T-helper 1 cell treated with Interleukin-12 subunit alpha and Interleukin-12 subunit beta and Interleukin-4 antibody, amounts not matched to agents 30 ng/mL and 1 ng/mL, for 36 hours (primary cell): ENCODE measurements around the gene COL4A6. TPM values are rescaled to one million over a fixed set of nuclear protein-coding genes. Genes with fewer than 3 reads are reported as not detected.

ENCODE experiments used
- intact Hi-C: fragments of 100-400 bp; cut with micrococcal nuclease; formaldehyde crosslinking; loops from one replicate; pipeline ENCODE4 v1.15.1; 2024
- total RNA-seq: library from RNA; stranded (reverse); gene quantifications from 2 replicates; pipeline ENCODE4 v1.2.3, GENCODE V29; 2022

Gene COL4A6
- total RNA-seq, 1 donor from 2014 or later, result not detected

DNA sequence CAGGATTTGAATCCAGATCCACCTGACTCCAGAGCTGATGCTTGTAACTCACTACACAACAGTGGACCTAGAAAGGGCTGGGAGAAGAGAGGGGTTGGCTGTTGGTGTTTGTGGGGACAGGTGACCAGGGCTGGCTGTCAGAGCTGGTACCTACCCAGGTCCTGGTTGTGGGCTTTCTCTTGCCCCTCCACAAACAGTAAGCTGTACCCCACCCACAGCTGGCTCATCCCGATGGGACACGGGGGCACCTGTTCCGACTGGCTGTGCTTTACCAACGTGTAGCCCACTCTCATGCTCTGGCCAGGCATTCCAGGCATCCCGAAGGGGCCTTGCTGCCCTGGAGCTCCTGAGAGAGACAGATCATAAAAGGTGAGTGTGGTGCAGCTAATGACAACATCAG lies 277.9 kb downstream of the COL4A6 start:
- intact Hi-C loops, result no loop called here

DNA sequence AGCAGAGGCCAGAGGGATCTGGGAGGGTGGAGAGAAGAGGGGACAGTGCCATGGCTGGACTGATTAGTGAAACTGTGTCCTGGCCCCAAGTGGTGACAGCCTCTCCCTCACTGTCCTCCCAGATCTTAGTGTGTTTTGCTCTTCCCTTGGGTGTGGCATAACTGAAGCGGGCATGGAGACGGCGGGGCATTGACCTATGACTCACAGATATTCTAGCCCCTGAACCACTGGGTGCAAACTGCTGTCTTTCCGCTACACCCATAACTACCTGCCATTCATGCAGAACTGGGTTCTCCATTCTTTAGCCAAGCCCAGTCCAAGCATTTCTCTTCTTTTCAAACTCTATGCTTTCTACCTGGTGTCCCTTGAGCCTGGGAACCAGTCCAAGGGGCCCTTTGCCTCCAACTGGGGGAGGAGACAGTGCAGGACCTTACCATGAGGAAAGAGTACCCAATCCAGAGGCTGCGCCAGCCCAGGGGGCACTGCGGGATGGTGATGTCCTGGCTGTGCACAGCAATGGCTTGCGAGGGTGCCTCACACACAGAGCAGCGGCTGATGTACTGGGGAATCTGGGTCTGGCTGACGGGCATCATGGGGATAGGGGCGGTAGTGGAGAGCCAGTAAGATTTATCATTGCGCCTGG lies 279.1 kb downstream of the COL4A6 start:
- intact Hi-C loops, result no loop called here

DNA sequence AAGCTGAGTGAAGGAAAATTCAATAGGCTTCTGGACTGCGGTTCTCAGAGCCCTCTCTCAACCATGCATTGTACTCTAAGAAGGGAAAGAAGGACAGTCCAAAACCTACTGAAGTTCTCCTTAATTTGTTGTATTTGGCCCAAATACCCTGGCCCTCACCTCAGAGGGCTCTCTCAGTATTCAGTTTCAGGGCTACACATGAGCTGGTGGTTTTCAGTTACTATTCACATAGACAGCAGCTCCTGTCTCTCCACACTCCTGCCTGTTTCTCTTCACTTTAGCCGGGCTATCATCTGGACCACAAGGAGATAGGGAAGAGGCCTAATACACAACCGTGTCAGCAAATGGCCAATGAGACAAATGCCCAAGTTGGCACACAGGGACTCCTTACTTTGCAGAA lies 280.6 kb downstream of the COL4A6 start:
- intact Hi-C loops, result no loop called here

DNA sequence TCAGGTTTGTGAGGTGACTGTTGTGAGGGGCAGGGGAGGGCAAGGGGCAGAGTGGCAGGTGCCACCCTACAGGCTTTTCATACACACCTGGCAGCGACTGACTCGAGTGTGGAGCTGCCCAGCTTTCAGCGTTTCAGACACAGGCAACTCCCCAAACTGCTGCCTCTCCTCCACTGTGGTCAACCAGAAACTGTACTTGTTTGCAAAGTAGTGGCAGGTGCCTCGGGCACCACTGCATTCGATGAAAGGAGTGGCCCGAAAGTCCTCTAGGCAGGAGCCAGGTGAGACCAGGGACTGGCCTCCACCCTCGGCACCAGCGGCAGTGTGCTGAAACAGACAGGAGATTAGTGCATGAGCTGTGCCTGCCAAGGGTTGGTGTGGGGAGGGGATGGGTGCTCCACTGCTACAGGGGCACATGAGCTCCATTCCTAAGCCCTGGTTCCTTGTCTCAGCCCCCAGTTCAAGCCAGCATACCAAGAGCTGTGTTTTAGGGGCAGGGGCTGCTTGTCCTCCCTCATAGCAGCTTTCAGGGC lies 281.2 kb downstream of the COL4A6 start:
- intact Hi-C loops, result no loop called here

DNA sequence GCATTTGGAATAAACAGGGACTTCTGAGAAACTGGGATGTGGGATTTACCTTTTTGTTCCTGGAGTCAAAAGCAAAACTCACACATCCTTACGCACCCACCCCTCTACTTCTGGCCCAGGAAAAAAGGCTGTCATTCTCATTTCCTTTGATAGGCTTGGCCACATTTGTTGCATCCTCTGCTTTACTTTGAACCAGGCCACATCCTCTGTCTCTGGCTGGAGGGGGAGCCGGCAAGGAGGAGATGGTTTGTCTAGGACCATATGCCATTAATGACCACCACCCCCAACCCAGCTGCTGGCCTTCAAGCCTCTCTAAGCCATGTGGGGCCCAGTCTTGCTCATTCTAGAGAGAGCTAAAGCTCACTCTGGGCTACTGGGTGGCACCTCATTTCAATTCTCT lies 282.1 kb downstream of the COL4A6 start:
- intact Hi-C loops, result no loop called here

DNA sequence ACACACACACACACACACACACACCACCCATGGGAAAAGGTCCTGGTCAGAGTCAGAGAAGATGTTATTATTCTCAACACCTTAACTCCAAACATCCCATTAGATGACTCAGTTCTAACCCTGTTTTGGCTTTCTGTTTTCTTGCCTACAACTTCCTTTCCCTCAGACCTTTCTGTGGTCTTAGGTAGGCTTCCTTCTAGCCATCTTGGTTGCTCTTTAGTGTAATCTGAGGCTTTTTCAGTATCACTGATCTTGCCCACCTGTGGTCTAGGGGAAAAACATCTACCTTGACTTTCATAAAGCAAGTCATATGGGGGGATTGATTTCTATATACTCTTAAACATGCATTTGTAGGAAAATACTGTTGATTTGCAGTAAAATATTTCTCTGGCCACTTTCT lies 289.7 kb downstream of the COL4A6 start:
- intact Hi-C loops, result no loop called here

DNA sequence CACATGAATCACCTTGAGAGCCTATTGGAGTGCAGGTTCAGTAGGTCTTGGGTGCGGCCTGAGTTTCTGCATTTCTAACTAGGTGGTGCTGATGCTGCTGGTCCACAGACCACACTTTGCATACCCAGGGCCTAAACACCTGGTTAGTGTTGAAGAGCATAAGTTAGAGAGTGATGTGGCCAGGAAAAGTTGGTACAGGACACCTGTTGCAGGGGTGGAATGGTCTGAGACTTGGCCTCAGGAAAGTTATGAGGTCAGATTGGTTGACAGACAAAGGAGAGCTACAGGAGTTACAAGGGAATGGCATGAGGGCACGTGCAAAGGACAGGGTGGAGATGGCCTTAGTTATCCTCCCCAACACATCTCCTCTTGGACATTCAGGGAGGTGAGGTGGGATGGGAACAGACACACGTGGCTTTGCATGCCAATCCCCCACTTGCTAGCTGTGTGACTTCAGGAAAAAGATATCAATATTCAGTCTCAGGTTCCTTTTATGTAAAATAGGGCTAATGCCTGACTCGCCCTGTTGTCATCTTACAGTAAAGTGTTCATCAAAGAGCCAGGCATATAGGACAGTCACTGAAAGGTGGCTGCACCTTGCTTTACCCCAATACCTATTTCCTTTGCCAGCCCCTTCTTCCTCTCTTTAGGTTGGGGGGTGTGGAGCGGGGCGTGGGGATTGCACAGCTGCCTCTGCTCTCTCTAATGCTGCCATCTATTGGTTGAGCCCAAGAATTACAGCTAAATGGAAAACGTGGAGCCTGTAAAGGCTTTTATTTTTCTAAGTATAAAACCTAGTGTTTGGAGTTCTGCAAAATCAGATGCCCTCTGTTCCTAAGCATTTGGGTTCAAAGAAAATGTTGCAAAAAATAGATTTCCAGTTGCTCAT lies 299.2 kb downstream of the COL4A6 start:
- intact Hi-C loops, result loop anchor here (2.0 kb wide), 1 partner anchor 118 kb away; no protein-coding TSS in a partner anchor

DNA sequence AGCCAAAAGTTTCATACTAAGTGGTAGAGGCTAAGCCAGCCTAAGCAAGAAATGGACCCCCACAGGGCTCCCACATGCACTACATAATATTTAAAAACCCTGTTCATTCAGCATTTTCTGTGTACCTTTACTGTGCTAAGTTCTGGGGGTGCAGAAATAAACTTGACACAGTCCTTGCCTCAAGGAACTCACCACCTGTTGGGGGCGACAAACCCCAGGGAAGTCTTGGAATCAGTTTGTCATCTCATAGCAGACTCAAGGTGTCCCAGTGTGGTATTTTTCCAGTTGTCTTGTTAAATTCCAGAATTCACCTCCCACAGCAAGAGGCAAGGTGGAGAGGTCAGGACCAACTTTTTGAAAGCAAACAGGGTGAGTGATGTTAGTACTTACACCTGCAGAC lies 303.5 kb downstream of the COL4A6 start:
- intact Hi-C loops, result no loop called here

DNA sequence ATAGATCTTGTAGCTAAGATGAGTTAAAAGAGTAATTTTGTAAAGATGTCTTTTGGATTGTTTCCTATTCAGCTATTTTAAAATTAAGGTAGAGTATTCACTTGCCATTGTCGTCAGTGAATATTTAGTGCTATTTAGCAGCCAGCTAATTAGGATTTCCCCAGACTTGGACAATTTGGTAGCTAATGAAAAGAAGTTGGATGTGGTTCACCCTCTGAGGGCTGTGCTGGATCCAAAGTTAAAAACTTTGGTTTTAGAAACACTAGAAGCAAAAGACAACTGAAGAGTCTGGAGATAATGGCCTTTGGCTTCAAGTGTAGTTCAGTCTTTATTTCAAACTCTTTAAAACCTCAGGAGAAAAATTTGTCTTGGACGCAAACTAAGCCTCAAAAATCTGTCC lies 305.3 kb downstream of the COL4A6 start:
- intact Hi-C loops, result no loop called here

DNA sequence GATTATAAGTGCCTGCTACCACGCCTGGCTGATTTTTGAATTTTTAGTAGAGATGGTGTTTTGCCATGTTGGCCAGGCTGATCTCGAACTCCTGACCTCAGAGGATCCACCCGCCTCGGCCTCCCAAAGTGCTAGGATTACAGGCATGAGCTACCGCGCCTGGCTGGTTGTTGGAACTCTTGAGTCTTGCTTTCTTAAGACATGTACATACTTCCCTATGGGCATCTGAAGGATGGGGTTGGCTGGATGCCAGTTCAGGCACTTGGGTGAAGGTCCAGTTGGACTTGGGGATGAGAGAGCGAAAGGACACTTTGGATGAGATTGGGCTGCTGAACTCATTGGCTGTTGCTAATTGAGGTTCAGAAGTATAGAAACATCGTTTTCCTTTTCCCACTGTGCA lies 306.2 kb downstream of the COL4A6 start:
- intact Hi-C loops, result no loop called here

DNA sequence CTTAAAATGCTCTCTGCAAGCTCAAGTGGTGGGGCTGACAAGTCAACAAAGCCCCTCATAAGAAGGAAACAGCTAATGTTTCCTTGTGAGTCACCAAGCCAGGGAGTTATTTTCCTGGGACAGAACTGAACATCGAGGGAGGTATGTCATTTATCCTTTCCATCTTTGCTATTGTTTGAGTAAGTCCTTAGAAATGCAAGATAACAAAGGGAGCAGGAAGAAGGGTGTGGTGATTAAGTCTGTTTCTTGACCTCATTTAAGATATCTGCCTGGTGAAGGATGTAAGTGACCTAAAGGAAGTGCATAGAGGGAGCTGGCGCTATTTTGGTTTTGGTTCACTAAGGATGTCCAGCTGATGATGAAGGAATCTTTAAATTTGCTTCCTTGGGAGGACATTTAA lies 306.8 kb downstream of the COL4A6 start:
- intact Hi-C loops, result no loop called here

DNA sequence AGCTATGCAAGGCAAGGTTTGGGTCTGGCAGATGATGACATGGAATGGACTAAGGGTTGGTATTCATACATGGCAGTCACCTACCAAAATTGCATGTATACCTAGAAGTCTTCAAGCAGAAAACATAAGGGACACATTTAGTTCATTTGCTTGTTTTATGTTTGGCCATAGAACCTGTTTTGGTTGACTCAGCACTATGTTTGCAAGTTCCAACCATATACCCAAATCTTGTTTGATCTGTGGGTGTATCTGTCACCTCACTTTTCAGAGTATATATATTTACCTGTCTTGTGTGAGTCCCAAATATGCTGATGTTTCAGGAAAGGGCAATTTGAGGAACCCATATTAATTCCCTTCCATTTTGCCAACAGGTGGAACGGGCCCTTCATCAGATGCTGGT lies 307.3 kb downstream of the COL4A6 start:
- intact Hi-C loops, result no loop called here

DNA sequence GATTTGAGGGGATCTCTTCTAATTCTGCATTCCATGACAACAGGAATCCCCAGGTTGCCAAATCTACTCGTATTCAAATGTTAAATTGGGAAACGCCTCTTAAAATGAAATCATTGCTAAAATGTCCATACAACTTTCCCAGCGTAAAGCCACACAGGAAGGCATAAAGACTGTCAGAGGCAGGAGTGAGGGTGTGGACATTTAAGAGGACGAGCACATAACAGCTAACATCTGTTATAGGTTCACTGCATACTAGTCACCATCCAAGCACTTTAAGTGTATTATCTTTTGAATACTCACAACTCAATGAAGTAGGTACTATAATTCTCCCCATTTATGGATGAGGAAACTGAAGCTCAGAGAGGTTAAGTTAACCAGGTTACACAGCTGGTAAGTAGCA lies 311.1 kb downstream of the COL4A6 start:
- intact Hi-C loops, result no loop called here

DNA sequence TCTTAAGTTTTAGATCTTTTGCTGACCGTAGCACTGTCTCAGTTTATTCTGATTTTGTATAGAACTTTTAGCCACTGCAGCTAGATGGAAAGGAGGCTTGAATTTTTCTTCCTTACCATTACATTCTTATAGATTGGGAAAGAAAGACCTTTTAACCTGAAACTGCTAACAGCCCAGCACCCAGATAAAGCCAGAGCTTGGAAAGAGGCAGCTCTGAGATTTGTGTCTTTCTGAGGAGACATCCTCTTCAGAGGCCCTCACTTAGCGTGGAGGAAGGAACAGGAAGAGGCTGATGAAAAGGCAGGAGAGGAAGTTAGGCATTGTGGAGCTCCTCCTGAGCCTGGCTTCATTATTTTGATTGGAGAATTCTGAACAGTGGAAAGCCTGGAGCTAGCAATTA lies 311.6 kb downstream of the COL4A6 start:
- intact Hi-C loops, result no loop called here

DNA sequence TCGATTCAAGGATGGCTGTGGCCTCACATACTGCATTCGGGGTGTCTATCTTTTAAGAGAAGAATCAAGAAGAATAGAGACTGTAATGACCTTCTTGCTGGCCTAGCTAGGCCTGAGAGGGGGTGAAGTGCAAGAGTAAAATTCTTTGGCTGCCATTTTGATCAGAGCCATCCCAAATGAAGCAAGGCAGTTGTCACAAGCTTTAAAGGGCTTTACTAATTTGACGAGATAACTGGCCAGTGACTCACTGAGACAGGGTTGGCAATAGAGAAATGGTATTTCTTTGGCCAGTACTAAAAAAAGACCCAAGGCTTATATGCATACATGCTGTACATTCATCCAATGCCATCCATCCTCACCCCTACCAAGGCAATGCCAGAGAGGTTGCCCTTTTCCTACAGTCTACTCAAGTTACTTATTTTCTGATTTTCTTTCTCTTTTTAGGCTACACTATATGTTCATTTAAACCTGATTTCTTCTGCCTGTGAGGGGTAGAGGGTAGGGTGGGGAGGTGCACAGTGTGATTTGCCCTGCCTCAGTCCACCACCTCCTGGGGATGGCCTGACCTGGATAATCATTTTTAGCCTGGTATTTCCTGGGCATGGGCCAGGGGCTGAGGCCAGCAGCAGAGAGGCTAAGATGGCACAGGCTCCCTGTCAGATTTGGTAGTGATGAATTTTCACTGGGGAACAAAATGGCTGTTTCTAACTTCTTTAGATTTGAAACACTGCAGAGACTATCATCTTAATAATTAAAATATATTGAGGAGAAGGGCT lies 314.4 kb downstream of the COL4A6 start:
- intact Hi-C loops, result no loop called here

DNA sequence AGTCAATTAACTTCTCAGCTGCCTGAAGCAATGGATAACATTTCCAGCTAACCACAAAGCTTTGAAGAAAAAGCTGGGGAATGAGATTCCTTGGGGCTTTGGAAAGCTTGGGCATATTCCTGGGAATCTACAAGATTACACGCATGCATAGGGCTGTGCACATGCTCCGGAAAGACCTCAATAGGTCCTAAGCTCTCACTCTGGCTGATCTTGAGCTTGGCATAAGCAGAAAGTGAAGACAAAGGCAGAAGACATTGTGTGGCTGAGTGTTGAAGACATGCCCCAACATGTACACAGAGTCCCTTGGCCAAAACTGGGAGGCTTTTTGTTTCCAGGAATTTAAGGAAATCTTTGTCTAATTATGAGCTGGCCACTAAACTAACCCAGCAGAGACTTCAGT lies 315.5 kb downstream of the COL4A6 start:
- intact Hi-C loops, result no loop called here

DNA sequence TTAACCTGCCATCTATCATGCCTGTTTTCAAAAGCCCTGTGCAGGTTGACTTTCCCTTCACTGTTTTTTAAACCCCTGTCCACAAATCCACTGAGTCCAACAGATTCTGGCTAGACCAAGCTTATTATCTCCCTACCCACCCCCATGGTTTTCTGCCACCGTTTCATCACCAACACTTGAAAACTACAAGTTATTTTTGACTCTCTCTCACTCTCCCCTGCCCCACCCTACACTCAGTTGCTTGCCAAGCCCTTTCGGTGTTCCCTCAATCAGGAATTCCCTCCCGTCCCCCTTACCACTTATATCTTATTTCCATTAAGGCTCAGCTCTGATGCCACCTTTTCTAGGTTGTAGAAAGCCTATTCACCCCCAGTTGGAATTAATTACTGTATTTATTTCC lies 316.9 kb downstream of the COL4A6 start:
- intact Hi-C loops, result no loop called here

DNA sequence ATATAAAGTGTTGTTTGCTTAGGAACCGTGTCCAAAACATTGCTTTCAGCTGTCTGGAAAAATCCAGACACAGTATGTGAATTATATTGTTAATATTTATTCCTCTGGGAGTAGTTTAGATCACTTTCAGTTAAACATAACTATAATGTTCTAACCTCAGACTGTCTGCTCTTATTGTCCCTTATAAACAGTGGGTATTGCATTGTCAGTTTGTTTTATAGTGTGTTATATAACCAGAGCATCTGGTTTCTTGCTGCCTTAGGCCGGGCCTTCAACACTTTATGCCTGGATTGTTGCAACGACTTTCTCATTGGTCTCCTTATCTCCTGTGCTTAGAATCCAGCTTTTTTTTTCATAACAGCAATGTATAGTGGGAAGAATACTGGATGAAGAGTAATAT lies 320.2 kb downstream of the COL4A6 start:
- intact Hi-C loops, result no loop called here

DNA sequence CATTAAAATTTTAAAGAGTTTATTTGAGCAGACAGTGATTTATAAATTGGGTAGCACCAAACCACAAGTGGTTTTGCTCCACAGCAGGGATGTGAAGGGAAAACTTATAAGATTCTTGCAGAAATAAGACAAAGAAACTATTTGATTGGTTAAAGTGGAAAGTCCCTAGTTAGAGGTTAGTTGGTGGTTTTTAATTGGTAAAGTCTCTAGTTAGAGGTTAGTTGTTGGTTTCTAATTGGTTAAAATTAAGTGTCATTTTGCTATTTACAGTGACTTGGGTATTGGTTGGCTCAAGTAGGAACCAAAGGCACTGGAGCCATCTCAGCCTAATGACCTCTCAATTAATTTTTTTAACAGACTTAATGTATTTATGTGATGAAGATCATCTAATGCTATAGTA lies 323.7 kb downstream of the COL4A6 start:
- intact Hi-C loops, result no loop called here
